HT1080 (cell line): ENCODE results near the gene SORBS1. TPM values are rescaled to one million over a fixed set of nuclear protein-coding genes. Genes with fewer than 3 reads are reported as not detected.

Source experiments
- DNase-seq: peaks from one replicate; pipeline ENCODE4 v3.0.0-alpha.2; 2015; ENCODE audit warnings: low read depth
- polyA plus RNA-seq, 2 experiments: library from polyadenylated mRNA; depleted of rRNA; stranded (reverse); fragments of >200 nt; gene quantifications; 2 replicates each; pipeline ENCODE4 v1.2.3, GENCODE V29; 2015
- total RNA-seq: library from RNA; depleted of rRNA; stranded (reverse); fragments of >200 nt; shearing (Covaris generic); gene quantifications from 2 replicates; pipeline ENCODE4 v1.2.3, GENCODE V29; 2014; rRNA removed

Gene SORBS1
- total RNA-seq, result 0.50 and 0.76 TPM in 2 replicates
- polyA plus RNA-seq (2015; cell fraction: cytosol; rRNA removed), result 0.16 and 0.42 TPM in 2 replicates
- polyA plus RNA-seq (2015; cell fraction: nucleus; rRNA removed), result 0.59 and 1.6 TPM in 2 replicates

DNA sequence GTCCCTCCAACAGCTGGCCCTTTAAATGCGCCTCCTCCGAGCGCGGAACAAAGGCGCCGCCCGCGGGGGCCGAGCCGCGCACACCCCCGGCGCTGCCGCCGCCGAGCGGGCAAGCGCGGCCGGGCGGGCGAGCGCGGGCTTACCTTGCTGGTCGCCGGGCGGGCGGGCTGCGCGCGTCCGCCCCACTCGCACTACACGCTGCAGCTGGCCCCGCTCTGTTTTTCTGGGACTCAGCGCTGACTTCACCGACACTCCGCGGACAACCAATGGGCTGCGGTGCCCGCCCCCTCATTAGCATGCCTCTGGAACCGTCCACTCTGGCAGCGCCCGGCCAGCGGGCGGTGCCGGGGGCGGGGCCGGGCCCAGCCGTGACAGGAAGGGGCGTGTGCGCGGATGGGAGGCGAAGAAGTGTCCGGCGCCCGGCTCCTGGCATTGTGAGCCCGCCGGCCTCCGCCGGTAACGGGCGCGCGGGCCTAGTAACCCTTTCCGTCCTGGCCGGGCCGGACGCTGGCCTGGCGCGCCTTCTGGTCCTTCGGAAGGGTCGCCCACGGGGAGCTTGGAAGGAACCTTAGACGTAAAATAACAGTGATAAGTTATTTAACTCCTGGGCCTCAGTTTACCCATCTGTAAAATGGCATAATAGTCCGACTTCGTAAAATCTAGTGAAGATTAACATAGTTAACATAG is at the start of gene SORBS1:
TSS of gene SORBS1 (minus strand) at position 195 of the 687 bp plus-strand sequence. CDS start 120,236 bp downstream, outside the sequence.
- peak; percentile 95 for DNase-seq

DNA sequence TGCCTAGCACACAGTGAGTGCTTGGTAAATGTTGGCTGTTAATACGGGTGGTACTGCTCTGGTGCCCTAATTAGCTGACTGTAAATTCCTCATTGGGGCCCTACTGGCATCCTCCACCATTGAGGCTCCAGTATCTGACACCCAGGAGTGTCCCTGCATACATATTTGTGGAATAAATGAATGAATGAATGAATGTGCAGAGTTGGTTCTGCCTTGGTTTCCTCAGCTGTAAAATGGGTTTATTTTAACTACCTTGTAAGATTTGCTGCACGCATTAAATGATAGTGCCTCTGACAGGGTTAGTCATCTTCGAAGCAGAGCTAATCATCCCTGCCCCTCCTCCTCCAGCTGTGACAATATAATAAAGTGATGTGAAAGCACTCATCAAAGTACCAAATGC is 49.6 kb upstream of the SORBS1 start:
- DNase-seq, result no peak

DNA sequence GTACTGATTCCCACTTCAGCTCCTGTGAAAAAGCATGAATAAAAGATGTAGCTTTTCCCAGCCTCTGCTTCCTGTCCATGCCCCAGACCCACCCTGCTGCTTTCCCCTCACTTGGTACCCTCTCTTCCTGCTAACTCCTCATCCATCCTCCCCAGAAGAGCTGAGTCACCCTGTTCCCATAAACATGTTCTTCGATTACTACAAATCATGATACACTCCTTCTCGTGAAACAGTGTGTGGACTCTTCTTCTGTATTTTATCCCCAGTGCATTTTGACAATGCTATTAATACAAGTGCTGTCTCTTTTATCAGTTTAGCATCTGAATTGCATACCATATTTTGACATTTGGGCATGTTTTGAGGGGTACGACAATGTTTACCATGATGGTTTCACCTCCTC is 45.8 kb upstream of the SORBS1 start:
- no peak for DNase-seq

DNA sequence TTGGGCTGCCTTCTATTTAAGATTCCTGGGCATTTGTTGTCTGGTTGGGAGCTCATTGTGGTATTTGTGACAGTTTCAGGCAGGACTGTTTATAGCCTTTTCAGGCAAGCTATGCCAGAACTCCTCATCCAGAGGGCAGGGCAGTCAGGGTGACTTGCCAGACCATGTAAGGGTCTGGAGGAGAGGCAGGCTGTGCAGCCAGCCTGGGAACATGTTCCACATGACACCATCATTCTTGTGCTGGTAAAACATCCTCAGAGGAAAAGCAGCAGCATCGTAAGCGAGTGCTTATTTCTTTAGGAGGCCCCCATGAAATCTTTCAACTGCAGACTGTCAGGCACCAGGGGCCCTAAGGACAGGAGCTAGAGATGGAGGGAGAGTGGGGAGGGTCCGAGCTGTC is 44.0 kb upstream of the SORBS1 start:
- DNase-seq, result no peak

DNA sequence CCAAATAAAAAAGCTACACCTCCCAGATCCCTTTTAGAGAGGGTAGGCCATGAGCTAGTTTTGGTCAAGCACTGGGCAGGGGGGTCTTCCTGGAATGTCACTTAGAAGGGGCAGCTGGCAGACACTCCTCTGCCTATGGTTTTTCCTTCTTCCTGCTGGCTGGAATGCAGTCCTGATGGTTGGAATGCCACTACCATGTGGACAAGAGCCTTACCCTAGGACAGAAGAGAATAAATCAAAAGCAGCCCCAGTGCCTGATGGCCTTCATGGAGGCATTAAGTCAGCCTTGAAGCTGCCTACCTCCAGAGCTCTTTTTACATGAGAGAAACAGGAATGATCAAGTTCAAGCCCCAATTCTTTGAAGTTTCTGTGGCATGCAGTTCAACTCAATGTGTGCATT is 43.5 kb upstream of the SORBS1 start:
- no peak for DNase-seq

DNA sequence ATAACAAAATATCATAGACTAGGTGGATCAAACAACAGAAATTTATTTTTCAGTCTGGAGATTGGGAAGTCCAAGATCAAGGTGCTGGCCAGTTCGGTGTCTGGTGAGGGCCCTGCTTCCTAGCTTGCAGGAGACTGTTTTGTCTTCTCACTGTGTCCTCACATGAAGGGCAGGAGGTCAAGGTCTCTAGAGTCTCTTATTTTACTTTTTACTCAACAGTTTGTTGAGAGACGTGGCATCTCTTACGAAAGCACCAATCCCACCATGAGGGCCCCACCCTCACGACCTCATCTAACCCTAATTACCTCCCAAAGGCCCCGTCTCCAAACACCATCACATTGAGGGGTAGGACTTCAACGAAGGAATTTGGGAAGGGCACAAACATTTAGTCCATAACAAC is 41.2 kb upstream of the SORBS1 start:
- no peak for DNase-seq

DNA sequence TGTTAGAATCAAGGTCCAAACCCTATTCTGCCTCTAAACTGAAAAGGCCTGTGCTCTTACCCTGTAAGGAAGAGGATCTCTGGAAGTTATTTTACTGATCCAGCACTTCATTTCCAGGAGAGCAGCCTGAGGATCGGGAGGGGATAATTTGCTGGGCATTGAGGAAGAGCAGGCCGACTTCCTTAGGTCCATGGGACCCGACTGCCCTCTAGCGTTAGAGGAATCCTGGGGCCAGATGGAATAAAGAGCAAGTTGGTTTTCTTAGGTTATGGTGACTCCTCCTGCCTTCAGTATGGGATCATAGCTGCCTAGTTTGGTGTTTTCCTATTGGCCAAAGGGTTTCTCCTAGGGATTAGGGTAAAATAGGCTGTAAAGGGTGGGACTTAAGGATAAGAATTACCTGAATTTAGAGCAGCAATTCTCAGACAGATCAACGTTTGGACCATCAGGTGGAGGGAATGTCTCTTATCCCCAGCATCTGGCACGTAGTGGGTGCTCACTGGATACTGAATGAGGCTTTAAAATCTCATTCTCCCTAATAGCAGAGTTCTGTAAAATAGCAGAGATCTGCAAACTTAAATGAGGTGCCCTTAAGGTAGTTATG is 40.0 kb upstream of the SORBS1 start:
- peak; percentile 82 for DNase-seq

DNA sequence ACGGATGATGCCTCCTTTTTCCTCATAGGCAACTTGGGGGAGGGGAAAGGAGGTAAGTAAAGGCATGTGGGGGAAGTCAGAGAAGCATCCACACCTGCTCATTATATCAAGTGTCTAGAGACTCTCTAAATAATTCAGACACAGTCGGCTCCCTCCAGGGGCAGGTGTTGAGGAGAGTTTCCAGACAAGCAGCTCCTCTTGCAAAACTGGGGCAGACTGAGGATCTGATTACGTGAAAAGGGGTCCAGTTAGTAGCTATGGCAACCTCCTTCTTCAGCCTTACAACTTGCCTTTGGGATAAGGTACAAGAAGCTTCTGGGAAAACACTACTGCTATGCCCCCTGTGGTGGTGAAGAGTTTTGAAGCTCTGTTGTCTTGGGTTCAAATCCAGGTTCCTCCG is 39.0 kb upstream of the SORBS1 start:
- DNase-seq, result no peak

DNA sequence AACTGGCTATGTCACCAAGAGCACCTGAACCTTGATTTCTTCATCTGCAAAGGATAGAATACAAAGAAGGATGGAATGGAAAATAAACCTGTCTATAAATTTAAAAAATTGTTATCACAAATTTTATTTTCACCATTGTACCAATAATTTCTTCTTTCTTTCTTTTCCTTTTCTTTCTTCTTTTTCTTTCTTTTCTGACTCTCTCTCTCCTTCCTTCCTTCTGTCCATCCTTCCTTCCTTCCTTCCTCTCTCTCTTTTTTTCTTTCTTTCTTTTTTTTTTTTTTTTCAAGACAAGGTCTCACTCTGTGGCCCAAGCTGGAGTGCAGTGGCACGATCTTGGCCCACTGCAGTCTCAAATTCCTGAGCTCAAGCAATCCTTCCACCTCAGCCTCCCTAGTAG is 36.6 kb upstream of the SORBS1 start:
- no peak for DNase-seq

DNA sequence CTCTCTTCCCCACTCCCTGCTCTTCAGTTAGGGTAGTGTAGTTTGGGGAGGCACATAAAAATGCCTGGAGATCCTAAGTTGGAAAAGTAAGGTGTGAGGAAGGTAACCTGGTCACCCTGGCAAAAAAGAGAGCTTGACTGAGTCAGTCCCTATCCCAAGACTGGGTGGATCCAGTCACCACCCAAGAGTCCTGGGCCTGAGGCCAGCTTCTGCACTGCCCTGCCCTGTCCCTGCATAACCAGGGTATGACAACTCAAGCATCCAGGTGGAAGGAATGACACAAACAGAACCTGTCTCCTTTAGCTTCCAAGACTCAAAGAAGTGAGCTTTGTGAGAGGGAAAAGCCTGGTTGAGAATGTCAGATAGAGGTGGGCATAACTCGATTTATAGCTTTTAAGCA is 26.9 kb upstream of the SORBS1 start:
- no peak for DNase-seq

DNA sequence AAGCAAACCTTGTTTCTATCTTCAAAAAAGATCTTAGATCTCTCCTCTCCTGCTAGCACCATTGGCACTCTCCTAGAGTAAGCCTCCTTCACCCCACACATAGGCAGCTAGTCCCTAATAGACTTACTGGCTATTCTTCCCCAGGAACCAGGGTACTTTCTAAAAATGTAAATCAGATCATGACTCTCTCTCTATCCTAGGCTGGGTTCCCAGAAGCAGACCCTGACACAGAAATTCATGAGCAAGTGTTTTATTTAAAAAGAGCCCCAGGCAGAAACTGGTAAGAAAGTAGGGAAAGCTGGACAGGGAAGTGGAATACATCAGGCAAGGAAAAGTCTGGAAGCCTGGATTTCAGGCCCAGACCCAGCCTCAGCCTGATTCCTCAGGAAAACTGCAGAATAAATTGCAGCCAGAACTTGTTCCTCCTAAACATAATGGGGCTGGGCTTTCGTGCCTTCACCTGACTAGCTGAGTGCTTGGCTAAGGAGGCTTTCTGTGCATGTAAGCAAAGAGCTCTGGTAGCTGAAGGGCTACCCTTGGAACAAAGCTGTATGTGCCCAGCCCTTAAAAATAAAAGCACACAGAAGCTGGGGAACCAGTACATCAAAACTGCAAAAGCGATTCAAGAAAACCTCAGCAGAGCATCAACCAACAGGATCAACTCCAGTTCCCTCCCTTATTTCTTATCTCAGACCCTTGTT is 18.8 kb upstream of the SORBS1 start:
- DNase-seq, result no peak

DNA sequence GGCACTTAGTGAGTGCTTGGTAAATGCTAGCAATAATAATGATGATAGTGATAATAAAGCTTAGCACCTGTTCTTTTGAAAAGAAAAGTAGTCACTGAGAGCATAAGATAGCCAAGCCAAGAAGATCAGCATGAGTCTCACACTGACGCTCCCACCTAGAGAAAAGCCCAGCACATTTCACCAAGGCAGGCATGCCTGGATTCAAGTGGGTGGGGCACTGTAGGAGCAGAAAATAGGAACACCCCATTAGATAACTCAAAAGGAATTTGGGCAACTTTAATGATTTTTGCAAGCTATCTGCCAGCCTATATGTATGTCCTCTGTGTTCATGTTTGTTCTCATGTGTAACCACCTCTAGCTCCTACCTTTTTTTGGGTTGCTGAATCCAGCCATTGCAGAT is 18.1 kb upstream of the SORBS1 start:
- DNase-seq, result no peak

DNA sequence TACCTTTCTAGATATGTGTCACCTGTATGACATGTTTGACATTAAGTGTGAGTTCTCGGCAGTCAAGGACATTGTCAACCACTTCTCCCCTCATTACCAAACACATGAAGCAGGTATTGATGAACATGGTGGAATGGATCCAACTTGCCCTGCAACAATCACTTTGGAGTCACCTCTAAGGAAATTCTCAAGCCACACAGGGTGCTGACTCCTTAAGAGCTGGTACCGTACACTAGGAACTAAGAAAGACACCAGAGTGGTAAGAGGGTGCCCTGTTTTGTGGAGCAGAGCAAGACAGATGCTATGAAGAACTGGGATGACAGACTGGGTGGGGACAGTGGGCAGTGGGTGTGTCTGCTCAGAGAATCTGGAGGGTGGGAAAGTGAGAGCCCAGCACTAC is 17.4 kb upstream of the SORBS1 start:
- DNase-seq, result no peak

DNA sequence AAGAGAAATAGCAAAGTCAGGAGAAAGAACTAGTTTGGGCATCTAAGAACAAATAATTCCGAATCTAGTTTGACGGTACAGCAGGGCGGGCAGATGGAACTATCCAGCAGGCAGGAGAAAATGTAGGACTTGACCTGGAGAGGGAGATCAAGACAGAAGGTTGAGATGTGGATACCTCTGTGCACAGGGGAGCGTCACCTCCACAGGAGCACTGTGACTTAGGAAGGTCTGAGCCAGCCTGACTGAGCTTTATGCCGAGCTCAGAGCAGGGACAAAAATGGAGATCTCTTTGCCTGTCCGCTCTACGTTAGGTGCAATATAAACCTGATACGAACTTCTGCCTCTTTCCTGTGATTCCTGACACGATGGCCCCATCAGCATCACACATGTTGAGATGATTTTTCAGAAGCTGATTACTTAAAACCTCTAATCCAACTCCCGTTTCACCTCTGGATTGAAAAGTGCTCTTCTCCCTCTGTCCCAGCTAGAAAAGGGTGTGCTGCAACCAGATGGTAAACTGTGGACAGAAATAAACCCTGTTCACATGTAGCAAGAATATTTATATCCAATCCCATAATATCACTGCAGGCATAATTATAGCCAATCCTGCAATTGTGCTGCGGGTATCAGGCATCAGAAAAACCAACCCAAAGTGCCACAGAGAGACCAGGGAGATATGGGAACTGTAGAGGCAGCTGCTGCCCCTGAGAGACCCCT is 13.6 kb upstream of the SORBS1 start:
- no peak for DNase-seq

DNA sequence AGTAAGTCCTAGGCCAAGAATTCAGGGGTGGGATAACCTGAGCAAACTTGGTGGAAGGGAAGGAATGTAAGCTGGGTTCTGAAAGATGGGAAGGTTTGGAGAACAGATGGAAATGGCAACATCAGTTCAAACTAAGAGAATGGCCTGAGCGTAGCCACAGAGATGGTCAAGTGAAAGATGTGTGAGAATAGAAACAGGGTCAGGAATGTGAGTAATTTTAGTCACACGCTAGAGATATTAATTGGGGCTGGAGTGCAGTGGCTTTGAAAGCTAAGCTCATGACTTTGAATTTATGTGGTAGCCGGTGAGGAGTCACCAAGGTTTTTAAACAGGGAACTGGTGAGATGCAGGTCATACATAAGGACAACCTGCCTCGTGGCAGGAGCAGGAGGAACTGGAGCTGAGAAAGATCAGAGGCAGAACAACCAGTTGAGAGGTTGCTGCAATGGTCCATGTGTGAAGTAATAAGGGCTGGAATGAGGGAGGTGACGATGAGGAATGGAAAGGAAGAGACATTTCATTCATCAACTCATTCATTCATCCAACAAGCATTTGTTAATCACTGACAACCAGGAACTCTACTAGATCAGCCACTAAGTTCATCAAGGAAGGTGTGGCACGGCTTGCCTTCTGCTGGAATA is 12.9 kb upstream of the SORBS1 start:
- no peak for DNase-seq

DNA sequence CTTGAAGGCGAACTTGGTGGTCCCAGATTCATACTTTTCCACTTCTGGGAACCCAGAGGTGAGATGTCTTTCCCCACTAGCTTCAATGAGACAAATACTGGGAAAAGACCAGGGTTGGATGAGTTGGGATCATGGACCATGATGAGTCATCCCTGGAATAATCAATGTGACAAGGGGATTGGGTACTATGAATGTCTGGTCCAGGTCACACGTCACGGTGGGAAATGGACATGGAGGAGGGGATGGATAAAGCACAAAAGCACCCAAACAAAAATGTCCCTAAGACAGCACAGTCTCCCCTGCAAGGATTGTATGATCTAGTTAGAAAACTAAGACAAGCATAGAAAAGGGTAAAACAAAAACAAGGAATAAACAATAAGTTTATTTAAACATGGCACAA is 12.4 kb upstream of the SORBS1 start:
- no peak for DNase-seq

DNA sequence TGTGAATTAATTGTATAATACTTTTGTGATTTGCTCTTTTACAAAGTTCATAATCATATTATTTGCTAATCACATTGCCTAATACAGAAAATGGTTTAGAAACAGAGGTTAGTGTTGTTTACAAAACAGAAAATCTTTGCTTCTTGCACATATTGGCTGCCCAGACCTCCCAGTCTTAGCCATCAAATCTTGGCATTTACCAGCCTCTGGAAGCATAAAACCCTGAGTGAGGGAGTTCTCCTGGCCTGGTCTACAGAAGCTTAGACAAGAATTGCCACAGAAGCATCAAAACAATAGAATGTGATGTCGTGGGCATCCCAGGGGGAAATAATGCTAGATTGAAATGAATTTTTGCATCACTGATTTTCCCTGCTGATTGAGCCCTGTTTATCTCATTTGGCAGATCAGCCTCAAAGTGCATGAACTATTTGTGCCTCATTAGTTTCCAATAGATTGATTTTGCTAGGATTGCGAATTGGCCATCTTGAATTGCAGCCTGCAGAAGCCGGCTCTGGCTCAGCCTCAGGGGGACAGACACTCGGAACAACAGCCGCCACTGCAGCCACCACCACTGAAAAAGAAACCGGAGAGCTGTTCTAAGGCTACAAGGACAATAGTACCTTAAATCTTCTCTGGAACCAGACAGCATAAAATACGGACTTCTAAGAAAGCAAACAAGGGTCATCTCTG is 11.1 kb upstream of the SORBS1 start:
- DNase-seq, result no peak

DNA sequence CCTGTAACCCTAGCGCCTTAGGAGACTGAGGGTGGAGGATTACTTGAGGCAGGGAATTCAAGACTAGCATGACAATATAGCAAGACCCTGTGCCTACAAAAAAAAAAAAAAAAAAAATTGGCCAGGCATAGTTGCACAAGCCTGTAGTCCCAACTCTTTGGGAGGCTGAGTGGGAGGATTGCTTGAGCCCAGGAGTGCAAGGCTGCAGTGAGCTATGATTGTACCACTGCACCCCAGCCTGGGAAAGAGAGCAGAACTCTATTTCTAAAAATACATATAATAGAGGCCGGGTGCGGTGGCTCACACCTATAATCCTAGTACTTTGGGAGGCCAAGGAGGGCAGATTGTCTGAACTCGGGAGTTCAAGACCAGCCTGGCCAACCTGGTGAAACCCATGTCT is 10.2 kb upstream of the SORBS1 start:
- DNase-seq, result no peak

DNA sequence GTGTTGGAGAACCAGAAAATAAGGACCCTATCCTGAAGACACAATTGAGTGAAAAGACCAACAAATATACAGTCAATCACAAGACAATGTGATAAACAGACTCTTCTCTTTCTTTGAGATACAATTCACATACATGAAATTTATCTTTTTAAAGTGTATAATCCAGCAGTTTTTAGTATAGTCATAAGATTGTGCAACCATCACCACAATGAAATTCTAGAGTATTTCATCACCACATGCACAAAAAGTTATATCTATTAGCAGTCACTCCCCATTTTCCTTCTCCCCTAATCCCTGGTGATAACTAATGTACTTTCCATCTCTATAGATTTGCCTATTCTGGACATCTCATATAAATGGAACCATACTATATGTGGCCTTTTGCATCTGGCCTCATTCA is 8.2 kb upstream of the SORBS1 start:
- DNase-seq, result no peak

DNA sequence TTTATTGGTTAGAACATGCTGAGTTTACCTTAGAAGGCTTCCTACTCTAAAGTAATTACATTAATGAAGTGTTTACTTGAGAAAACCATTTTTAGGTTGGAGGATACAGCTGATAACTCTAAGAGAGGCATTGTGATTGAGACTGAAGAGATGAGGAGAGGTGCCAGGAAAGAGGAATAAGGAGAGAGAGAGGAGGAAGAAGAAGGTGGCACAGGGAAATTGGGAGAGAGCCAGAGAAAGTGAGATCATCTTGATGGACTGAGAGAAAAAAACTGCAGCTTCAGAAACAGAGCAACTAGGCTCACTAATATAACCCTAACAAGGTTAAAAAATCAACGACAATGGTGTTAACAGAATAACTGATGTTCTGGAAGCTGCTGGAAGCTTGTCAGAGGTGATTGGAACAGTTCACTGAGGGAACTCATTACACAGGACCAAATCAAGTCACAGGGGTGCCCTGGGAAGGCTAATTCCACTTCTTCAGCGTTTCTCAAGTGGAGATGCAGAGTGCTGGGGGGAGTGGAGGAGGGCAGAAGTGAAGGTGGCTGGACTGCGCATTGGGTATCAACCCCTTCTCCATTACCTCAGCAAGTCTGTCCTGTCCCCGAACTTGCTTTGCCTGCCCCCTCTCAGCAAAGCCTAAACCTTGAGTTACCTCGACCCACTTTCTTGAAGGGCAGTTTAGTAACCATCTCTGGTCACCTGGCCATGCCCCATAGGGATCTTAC is 6.9 kb upstream of the SORBS1 start:
- DNase-seq, result peak; percentile 50
